Skeletal muscle tissue (tissue), 4 donors: ENCODE measurements around the gene ZNF22. TPM values are rescaled to one million over a fixed set of nuclear protein-coding genes. Genes with fewer than 3 reads are reported as not detected.
A peak's percentile ranks its signal among the peaks of the same experiment; 100 is the strongest.

Source experiments
- H3K27ac ChIP-seq: one replicate; pipeline ENCODE4 v1.7.0; 2013; ENCODE audit warnings: mild to moderate bottlenecking, low read depth, low read length, inconsistent platforms
- H3K27me3 ChIP-seq, 3 donors: one replicate each; pipeline ENCODE4 v1.7.0; 2013; ENCODE audit warnings: low read length in 3 of 3; ENCODE audit not compliant: control insufficient read depth in 3 of 3, insufficient read depth in 3 of 3
- H3K36me3 ChIP-seq, 3 donors: one replicate each; pipeline ENCODE4 v1.7.0; 2013; ENCODE audit warnings: low read length in 3 of 3; ENCODE audit not compliant: control insufficient read depth in 3 of 3, insufficient read depth in 3 of 3
- H3K4me1 ChIP-seq, 3 donors: one replicate each; pipeline ENCODE4 v1.7.0; 2013; ENCODE audit warnings: low read length in 3 of 3, mild to moderate bottlenecking in 3 of 3; ENCODE audit not compliant: control insufficient read depth in 3 of 3, insufficient read depth in 3 of 3
- H3K4me3 ChIP-seq, 3 donors: one replicate each; pipeline ENCODE4 v1.7.0; 2013; ENCODE audit warnings: low read length in 3 of 3
- H3K9ac ChIP-seq, 3 donors: one replicate each; pipeline ENCODE4 v1.7.0; 2013; ENCODE audit warnings: low read length in 3 of 3, mild to moderate bottlenecking in 3 of 3, moderate library complexity in 2 of 3, low read depth in 1 of 3
- H3K9me3 ChIP-seq, 3 donors: one replicate each; pipeline ENCODE4 v1.7.0; 2013; ENCODE audit warnings: low read length in 3 of 3; ENCODE audit not compliant: control insufficient read depth in 3 of 3
- total RNA-seq: library from RNA; depleted of rRNA; stranded (reverse); fragments of >200 nt; gene quantifications from one replicate; pipeline ENCODE4 v1.2.3, GENCODE V29; 2014
- donor health status: Osteomylitis.

ZNF22 gene
- total RNA-seq, 1 donor from 2014 or later, result 25.6 TPM

GRCh38 chr10:44990965-44991364 is 9.8 kb upstream of the ZNF22 start:
- peaks cover 40 to 47% (median 45%) of the 10 kb centered on the region in 3 donors for H3K4me1 ChIP-seq
- no peaks in the 10 kb centered on the region for H3K9me3 ChIP-seq
- peaks cover 36 to 44% (median 39%) of the 10 kb centered on the region in 3 donors for H3K36me3 ChIP-seq
- no peak overlapping the region for H3K4me3 ChIP-seq
- no peaks in the 10 kb centered on the region for H3K27me3 ChIP-seq
- H3K9ac ChIP-seq, result no peak overlapping the region
- no peak overlapping the region for H3K27ac ChIP-seq

- H3K27ac ChIP-seq, result no peak overlapping the region
- H3K4me1 ChIP-seq, result peaks cover 44 to 54% (median 51%) of the 10 kb centered on the region in 3 donors
- peaks cover 31 to 40% (median 34%) of the 10 kb centered on the region in 3 donors for H3K36me3 ChIP-seq
Measured at GRCh38 chr10:44991571-44991970, 9.2 kb upstream of the ZNF22 start.

GRCh38 chr10:44992070-44992731 is 8.5 kb upstream of the ZNF22 start:
- peaks cover 31 to 40% (median 34%) of the 10 kb centered on the region in 3 donors for H3K36me3 ChIP-seq
- peak overlapping the region in 1 of 3 donors; percentile 13 for H3K4me3 ChIP-seq
- H3K4me1 ChIP-seq, result peaks cover 48 to 60% (median 57%) of the 10 kb centered on the region in 3 donors
- no peak overlapping the region for H3K27ac ChIP-seq
- no peaks in the 10 kb centered on the region for H3K9me3 ChIP-seq
- H3K9ac ChIP-seq, result peak overlapping the region in 1 of 3 donors; percentile 57
- no peaks in the 10 kb centered on the region for H3K27me3 ChIP-seq

More at GRCh38 chr10:44991571-44991970, 9.2 kb upstream of the ZNF22 start:
- Histone ChIP-seq H3K27me3 (no peaks in the 10 kb centered on the region), H3K9me3 (no peaks in the 10 kb centered on the region), H3K9ac (no peak overlapping the region), H3K4me3 (no peak overlapping the region)

DNA sequence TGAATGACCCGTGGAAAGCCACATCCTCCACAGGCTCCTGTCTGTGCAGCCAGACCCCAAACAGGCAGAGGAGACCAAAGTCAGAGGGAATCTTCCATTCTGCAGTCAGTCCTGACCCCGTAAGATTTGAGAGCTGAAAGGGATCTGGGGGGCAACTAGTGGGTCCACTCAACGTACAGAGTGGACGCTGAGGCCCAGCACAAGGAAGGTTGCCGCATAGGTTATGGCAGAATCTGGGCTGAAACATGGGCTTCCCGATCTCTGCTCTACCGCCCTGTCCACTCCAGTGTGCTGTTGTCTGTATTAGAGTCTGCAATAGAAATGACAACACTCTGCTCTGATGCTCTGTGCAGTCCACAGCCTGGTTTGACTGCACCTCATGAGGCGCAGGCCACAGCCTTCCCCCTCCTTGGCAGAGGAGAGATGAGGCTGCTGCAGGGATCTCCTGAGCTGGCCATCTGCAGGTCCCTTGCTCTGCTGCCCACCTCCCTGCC is 7.9 kb upstream of the ZNF22 start:
- Histone ChIP-seq H3K9ac (peak overlapping the region in 1 of 3 donors; percentile 16), H3K9me3 (no peaks in the 10 kb centered on the region), H3K4me3 (no peak overlapping the region), H3K27ac (no peak overlapping the region), H3K27me3 (no peaks in the 10 kb centered on the region), H3K36me3 (peaks cover 31 to 40% (median 34%) of the 10 kb centered on the region in 3 donors), H3K4me1 (peaks cover 54 to 64% (median 63%) of the 10 kb centered on the region in 3 donors)

- no peaks in the 10 kb centered on the region for H3K27me3 ChIP-seq
- peaks cover 29 to 40% (median 30%) of the 10 kb centered on the region in 3 donors for H3K36me3 ChIP-seq
- H3K27ac ChIP-seq, result no peak overlapping the region
- no peak overlapping the region for H3K9ac ChIP-seq
- no peak overlapping the region for H3K4me3 ChIP-seq
- peaks cover 59 to 66% (median 65%) of the 10 kb centered on the region in 3 donors for H3K4me1 ChIP-seq
- no peaks in the 10 kb centered on the region for H3K9me3 ChIP-seq
Measured at GRCh38 chr10:44993226-44993921, 7.3 kb upstream of the ZNF22 start.

- Histone ChIP-seq H3K9ac (no peak overlapping the region), H3K27me3 (no peaks in the 10 kb centered on the region), H3K9me3 (no peaks in the 10 kb centered on the region), H3K27ac (no peak overlapping the region), H3K4me1 (peaks cover 61 to 68% (median 65%) of the 10 kb centered on the region in 3 donors), H3K4me3 (no peak overlapping the region), H3K36me3 (peaks cover 22 to 32% (median 24%) of the 10 kb centered on the region in 3 donors)
Measured at GRCh38 chr10:44993922-44994751, 6.6 kb upstream of the ZNF22 start.

- Histone ChIP-seq H3K36me3 (peaks cover 16 to 25% (median 21%) of the 10 kb centered on the region in 3 donors), H3K27ac (peak overlapping the region; percentile 92), H3K27me3 (no peaks in the 10 kb centered on the region), H3K9me3 (no peaks in the 10 kb centered on the region), H3K9ac (peak overlapping the region in 1 of 3 donors; percentile 79), H3K4me1 (peaks cover 68% of the 10 kb centered on the region in 3 donors), H3K4me3 (no peak overlapping the region)
Measured at GRCh38 chr10:44994752-44995530, 5.8 kb upstream of the ZNF22 start.

DNA sequence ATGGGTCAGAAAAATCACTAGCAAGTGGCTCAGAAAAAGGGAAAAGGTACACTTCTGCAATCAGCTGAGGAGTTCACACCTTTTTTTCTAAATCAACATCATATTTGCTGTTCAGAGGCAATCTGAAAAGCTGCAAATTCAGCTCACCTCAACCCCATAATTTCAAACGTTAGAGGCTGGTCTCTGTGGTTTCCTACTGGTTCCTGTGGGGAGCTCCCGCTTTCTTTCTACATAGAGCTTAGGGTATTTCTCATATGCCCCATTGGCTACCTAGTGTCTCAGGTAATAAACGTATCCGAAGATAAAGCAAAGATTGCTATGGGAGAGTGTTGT is 5.2 kb upstream of the ZNF22 start:
- peaks cover 68 to 74% (median 70%) of the 10 kb centered on the region in 3 donors for H3K4me1 ChIP-seq

More for the DNA sequence above, 5.2 kb upstream of the ZNF22 start:
- H3K36me3 ChIP-seq, result peaks cover 15 to 23% (median 18%) of the 10 kb centered on the region in 3 donors
- H3K27me3 ChIP-seq, result no peaks in the 10 kb centered on the region
- no peak overlapping the region for H3K4me3 ChIP-seq
- H3K27ac ChIP-seq, result peak overlapping the region; percentile 92
- H3K9me3 ChIP-seq, result no peaks in the 10 kb centered on the region
- H3K9ac ChIP-seq, result peak overlapping the region in 2 of 3 donors; percentile 17 to 79
